B cell (primary cell): ENCODE data around the gene ADI1. TPM values are rescaled to one million over a fixed set of nuclear protein-coding genes. Genes with fewer than 3 reads are reported as not detected.

Experiments used
- ATAC-seq: fragments of 200-7000 bp; cut with Tn5 transposase; one replicate; pipeline ENCODE4 v1.10.0; 2021; ENCODE audit warnings: low read depth, mild to moderate bottlenecking, moderate number of reproducible peaks, moderate library complexity
- CTCF ChIA-PET: fragments of 350-600 bp; sonication (Branson Sonifier 250); formaldehyde crosslinking; loops from one replicate; lab custom pipeline; 2021; ENCODE audit warnings: antibody characterized with exemption, inconsistent platforms; lab: Charles Lee
- POLR2A ChIA-PET: fragments of 350-600 bp; sonication (Branson Sonifier 250); formaldehyde crosslinking; loops from one replicate; lab custom pipeline; 2021; ENCODE audit warnings: antibody characterized with exemption; lab: Charles Lee
- DNase-seq: peaks from one replicate; pipeline ENCODE4 v3.0.0; 2013
- H2AFZ ChIP-seq: 2 replicates; pipeline ENCODE4 v1.6.1; 2012; ENCODE audit warnings: mild to moderate bottlenecking, low read depth, low read length; ENCODE audit not compliant: insufficient read depth, poor library complexity, severe bottlenecking
- H3K27ac ChIP-seq, 2 donors: 1 replicate in 1 of 2; 2 replicates in 1 of 2; pipeline ENCODE4 v1.5.1; 2012 to 2013; ENCODE audit warnings: low read length in 2 of 2, mild to moderate bottlenecking in 2 of 2, moderate library complexity in 1 of 2
- H3K27me3 ChIP-seq, 4 experiments: fragments of 200-600 bp in 1 of 4; sonication (generic) in 1 of 4; replicated peaks in 1 of 4; 1 replicate in 2 of 4; 2 replicates in 2 of 4; pipeline versions ENCODE4 v1.6.1 to v1.7.0; 2013 to 2016; ENCODE audit warnings: low read length in 3 of 4, mild to moderate bottlenecking in 2 of 4, mixed read lengths in 1 of 4, moderate library complexity in 1 of 4; ENCODE audit not compliant: insufficient read depth in 4 of 4, control insufficient read depth in 3 of 4; ENCODE audit errors: control extremely low read depth in 1 of 4
- H3K36me3 ChIP-seq, 2 experiments: replicated peaks in 1 of 2; 1 replicate in 1 of 2; 2 replicates in 1 of 2; pipeline versions ENCODE4 v1.6.1 to v1.7.1; 2013; ENCODE audit warnings: low read length in 1 of 2; ENCODE audit not compliant: insufficient read depth in 2 of 2, control insufficient read depth in 1 of 2; ENCODE audit errors: control extremely low read depth in 1 of 2, extremely low read depth in 1 of 2
- H3K4me1 ChIP-seq, 2 donors: fragments of 200-600 bp in 1 of 2; sonication (generic) in 1 of 2; 1 replicate in 1 of 2; 2 replicates in 1 of 2; pipeline versions ENCODE4 v1.5.1 to v1.6.1; 2013 to 2017; ENCODE audit warnings: low read length in 2 of 2; ENCODE audit not compliant: control insufficient read depth in 2 of 2, insufficient read depth in 2 of 2
- H3K4me2 ChIP-seq: replicated peaks from 2 replicates; pipeline ENCODE3; 2012; ENCODE audit warnings: mild to moderate bottlenecking, low read depth, low read length; ENCODE audit not compliant: poor library complexity, severe bottlenecking
- H3K4me3 ChIP-seq, 5 experiments: fragments of 200-600 bp in 1 of 5; sonication (generic) in 1 of 5; 1 replicate in 3 of 5; 2 replicates in 2 of 5; pipeline versions ENCODE4 v1.5.1 to v1.7.0; 2011 to 2016; ENCODE audit warnings: low read length in 4 of 5, mild to moderate bottlenecking in 4 of 5, low read depth in 2 of 5, control low read depth in 1 of 5, moderate library complexity in 1 of 5; ENCODE audit not compliant: insufficient read depth in 1 of 5; ENCODE audit errors: control extremely low read depth in 1 of 5, extremely low read depth in 1 of 5
- H3K79me2 ChIP-seq: fragments of 200-600 bp; sonication (generic); one replicate; pipeline ENCODE4 v1.6.0; 2016; ENCODE audit warnings: low read length; ENCODE audit not compliant: control insufficient read depth, insufficient read depth
- H3K9ac ChIP-seq: fragments of 200-600 bp; sonication (generic); 2 replicates; pipeline ENCODE4 v1.6.1; 2017; ENCODE audit warnings: mild to moderate bottlenecking, low read length, moderate library complexity
- H3K9me3 ChIP-seq, 3 donors: one replicate each; pipeline versions ENCODE4 v1.6.1 to v1.7.1; 2013; ENCODE audit warnings: low read length in 2 of 3; ENCODE audit not compliant: control insufficient read depth in 2 of 3, insufficient read depth in 1 of 3; ENCODE audit errors: control extremely low read depth in 1 of 3
- H4K20me1 ChIP-seq: 2 replicates; pipeline ENCODE4 v1.6.0; 2012; ENCODE audit warnings: mild to moderate bottlenecking, low read length; ENCODE audit not compliant: insufficient read depth, control insufficient read depth, poor library complexity, severe bottlenecking
- H3K27ac Mint-ChIP-seq: one replicate; pipeline ENCODE4 v1.8.0; 2021; ENCODE audit warnings: mixed read lengths
- H3K27me3 Mint-ChIP-seq: one replicate; pipeline ENCODE4 v1.8.0; 2021; ENCODE audit warnings: mixed read lengths
- H3K4me1 Mint-ChIP-seq: one replicate; pipeline ENCODE4 v1.8.0; 2021; ENCODE audit warnings: mixed read lengths
- H3K4me3 Mint-ChIP-seq: one replicate; pipeline ENCODE4 v1.8.0; 2021; ENCODE audit warnings: mixed read lengths
- H3K9me3 Mint-ChIP-seq: one replicate; pipeline ENCODE4 v1.8.0; 2022; ENCODE audit warnings: mixed read lengths; ENCODE audit not compliant: insufficient read depth
- CTCF ChIP-seq: fragments of 200-600 bp; IDR thresholded peaks from one replicate; pipeline ENCODE4 v1.8.0; 2022; ENCODE audit warnings: antibody characterized with exemption, mild to moderate bottlenecking
- EZH2 ChIP-seq: IDR thresholded peaks from 2 replicates; pipeline ENCODE4 v1.6.1; 2012; ENCODE audit warnings: borderline replicate concordance, low read depth, mild to moderate bottlenecking, moderate library complexity, low read length; ENCODE audit not compliant: insufficient read depth, poor library complexity, severe bottlenecking
- WGBS: methylation state at CpG from one replicate; pipeline ENCODE4 v1.1.5; 2013; ENCODE audit warnings: missing lambda C conversion rate; ENCODE audit not compliant: insufficient coverage; 5-methylcytosine and 5-hydroxymethylcytosine counted together
- intact Hi-C: fragments of 100-400 bp; cut with micrococcal nuclease; formaldehyde crosslinking; loops from one replicate; pipeline ENCODE4 v1.10.0; 2022
- polyA plus RNA-seq: library from polyadenylated mRNA; depleted of rRNA; stranded (reverse); fragments of >200 nt; gene quantifications from 2 replicates; pipeline ENCODE4 v1.2.3, GENCODE V29; 2012
- total RNA-seq, 2 donors: library from RNA; stranded (reverse); fragments of 120-200 nt in 1 of 2; gene quantifications; 1 replicate in 1 of 2; 2 replicates in 1 of 2; pipeline versions ENCODE4 v1.2.3 to v1.2.4, GENCODE V29; 2013 to 2022

Gene ADI1
- total and polyA plus RNA-seq, 2 donors (not counting 1 experiment from before 2014, with no cell fraction given), result 15.2 to 23.1 TPM

GRCh38 chr2:3486047-3487027 is 33.0 kb downstream of the ADI1 start:
- Histone ChIP-seq H3K9ac (no peak overlapping the region), H3K4me2 (no peak overlapping the region), H3K4me1 (no peaks in the 10 kb centered on the region), H3K79me2 (no peaks in the 10 kb centered on the region), H3K9me3 (peaks cover 0 to 15% (median 0%) of the 10 kb centered on the region in 3 donors), H3K36me3 (peaks cover 0 to 7% of the 10 kb centered on the region in 2 experiments), H3K27me3 (no peaks in the 10 kb centered on the region), H3K27ac (no peak overlapping the region), H4K20me1 (no peaks in the 10 kb centered on the region), H3K4me3 (no peak overlapping the region), H2AFZ (no peak overlapping the region)
- Mint-ChIP-seq H3K9me3 (no peaks in the 10 kb centered on the region), H3K4me3 (no peak overlapping the region), H3K4me1 (no peaks in the 10 kb centered on the region), H3K27me3 (no peaks in the 10 kb centered on the region), H3K27ac (no peak overlapping the region)
- ChIA-PET POLR2A (no interaction called here), CTCF (no interaction called here)
- intact Hi-C loops, result no loop called here
- 98% methylated on average over 27 of the region's 29 CpGs for WGBS
- TF ChIP-seq EZH2 (no peak), CTCF (no peak)
- DNase-seq (no peak), ATAC-seq (no peak)

DNA sequence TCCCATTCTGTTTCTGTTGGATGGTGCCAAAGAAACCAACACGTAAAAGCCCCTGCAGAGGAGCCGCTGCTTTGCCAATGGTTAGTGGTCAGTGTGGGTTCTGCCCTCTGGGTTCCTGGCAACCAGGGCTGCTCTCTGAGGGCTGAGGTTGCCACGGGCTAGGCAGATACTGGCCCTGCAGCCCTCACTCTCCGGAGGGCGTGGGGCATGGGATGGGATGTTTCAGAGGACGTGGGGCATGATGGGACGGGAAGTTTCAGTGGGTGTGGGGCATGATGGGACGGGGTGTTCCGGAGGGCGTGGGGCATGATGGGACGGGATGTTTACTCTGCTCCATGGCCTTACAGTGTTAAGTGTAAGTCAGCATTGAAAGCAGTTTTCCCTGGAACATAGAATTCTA is 34.2 kb downstream of the ADI1 start:
- Histone ChIP-seq H3K4me1 (peaks cover 5% of the 10 kb centered on the region in 2 donors), H3K4me2 (no peak overlapping the region), H3K4me3 (no peak overlapping the region), H4K20me1 (no peaks in the 10 kb centered on the region), H3K27me3 (no peaks in the 10 kb centered on the region), H3K79me2 (no peaks in the 10 kb centered on the region), H2AFZ (no peak overlapping the region), H3K27ac (no peak overlapping the region), H3K9ac (no peak overlapping the region), H3K36me3 (peaks cover 0 to 7% of the 10 kb centered on the region in 2 experiments), H3K9me3 (peaks cover 0 to 15% (median 0%) of the 10 kb centered on the region in 3 donors)
- no peaks in the 10 kb centered on the region for H3K27me3 Mint-ChIP-seq
- no peak overlapping the region for H3K27ac Mint-ChIP-seq
- DNase-seq, result no peak
- H3K4me1 Mint-ChIP-seq, result peaks cover 5% of the 10 kb centered on the region
- 97% methylated on average over 11 of the region's 11 CpGs for WGBS
- H3K9me3 Mint-ChIP-seq, result no peaks in the 10 kb centered on the region
- ATAC-seq, result no peak
- no peak overlapping the region for H3K4me3 Mint-ChIP-seq
- POLR2A ChIA-PET, result no interaction called here
- CTCF ChIA-PET, result no interaction called here
- TF ChIP-seq CTCF (no peak), EZH2 (no peak)
- intact Hi-C loops, result no loop called here
